ENCODE results near the gene GHRL. TPM values are rescaled to one million over a fixed set of nuclear protein-coding genes. Genes with fewer than 3 reads are reported as not detected.

Gene GHRL
- total RNA-seq, 2 experiments from 2014 or later = 0.32 to 0.42 TPM

DNA sequence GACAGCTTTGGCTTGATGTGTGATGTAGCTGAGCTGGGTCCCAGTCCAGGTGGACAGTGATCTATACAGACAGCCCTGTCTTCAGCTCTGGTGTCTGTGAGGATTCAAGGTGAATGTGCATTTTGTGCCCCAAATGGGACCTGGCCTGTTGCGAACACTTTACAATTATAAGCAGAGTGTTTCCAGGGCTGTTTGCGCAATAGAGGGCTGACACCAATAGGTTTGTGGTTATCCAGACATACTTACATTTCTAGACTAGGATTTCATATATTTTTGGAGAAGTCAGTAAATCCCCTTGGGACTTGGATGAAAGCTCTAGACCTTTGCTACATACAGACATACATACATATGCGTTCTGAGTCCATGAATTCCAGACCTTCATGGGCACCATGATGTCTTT lies 48.7 kb downstream of the GHRL start:
- TF ChIP-seq, protein P1, sequence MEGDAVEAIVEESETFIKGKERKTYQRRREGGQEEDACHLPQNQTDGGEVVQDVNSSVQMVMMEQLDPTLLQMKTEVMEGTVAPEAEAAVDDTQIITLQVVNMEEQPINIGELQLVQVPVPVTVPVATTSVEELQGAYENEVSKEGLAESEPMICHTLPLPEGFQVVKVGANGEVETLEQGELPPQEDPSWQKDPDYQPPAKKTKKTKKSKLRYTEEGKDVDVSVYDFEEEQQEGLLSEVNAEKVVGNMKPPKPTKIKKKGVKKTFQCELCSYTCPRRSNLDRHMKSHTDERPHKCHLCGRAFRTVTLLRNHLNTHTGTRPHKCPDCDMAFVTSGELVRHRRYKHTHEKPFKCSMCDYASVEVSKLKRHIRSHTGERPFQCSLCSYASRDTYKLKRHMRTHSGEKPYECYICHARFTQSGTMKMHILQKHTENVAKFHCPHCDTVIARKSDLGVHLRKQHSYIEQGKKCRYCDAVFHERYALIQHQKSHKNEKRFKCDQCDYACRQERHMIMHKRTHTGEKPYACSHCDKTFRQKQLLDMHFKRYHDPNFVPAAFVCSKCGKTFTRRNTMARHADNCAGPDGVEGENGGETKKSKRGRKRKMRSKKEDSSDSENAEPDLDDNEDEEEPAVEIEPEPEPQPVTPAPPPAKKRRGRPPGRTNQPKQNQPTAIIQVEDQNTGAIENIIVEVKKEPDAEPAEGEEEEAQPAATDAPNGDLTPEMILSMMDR (conservative IDR thresholded peaks at IDR 0.05; ENCODE audit: low read length) = no peak
- TF ChIP-seq EZH2phosphoT487 (IDR thresholded peaks at IDR 0.05; ENCODE audit: borderline replicate concordance, low read depth, low read length) = no peak
- Histone ChIP-seq H3K9me3 (ENCODE audit: low read length) (peaks cover 22% of the 10 kb centered on the region; the same call in 1 of the 2 replicates), H4K20me1 (ENCODE audit: insufficient read depth, low read length) (no peaks in the 10 kb centered on the region), H3K27ac (ENCODE audit: low read depth, low read length, poor library complexity, severe bottlenecking) (no peak overlapping the region), H3K4me3 (ENCODE audit: low read depth, low read length, poor library complexity, severe bottlenecking) (no peak overlapping the region), H3K79me2 (ENCODE audit: insufficient read depth, low read depth, low read length) (peaks cover 4% of the 10 kb centered on the region), H3K9me2 (ENCODE audit: insufficient read depth, low read length) (no peaks in the 10 kb centered on the region), H3K36me3 (ENCODE audit: insufficient read depth, low read length) (peaks cover 7% of the 10 kb centered on the region; the same call in 1 of the 2 replicates), H3K4me2 (ENCODE audit: low read length) (no peak overlapping the region), H3K4me1 (ENCODE audit: insufficient read depth, low read length, poor library complexity, severe bottlenecking) (peaks cover 26% of the 10 kb centered on the region), H2AFZ (ENCODE audit: low read length) (no peak overlapping the region)
- DNase-seq (ENCODE audit: low spot score) = no peak
- POLR2A ChIA-PET = no interaction called here
- CTCF ChIA-PET (ENCODE audit: unreplicated experiment) = interaction anchor here (0.8 kb wide), 1 partner anchor 11 kb away, joined by 4 read pairs; no protein-coding TSS in a partner anchor
- BruUV-seq (replicated peaks) = no TSS peak
- intact Hi-C loops (cut with micrococcal nuclease; ENCODE audit: unreplicated experiment) = no loop called here

DNA sequence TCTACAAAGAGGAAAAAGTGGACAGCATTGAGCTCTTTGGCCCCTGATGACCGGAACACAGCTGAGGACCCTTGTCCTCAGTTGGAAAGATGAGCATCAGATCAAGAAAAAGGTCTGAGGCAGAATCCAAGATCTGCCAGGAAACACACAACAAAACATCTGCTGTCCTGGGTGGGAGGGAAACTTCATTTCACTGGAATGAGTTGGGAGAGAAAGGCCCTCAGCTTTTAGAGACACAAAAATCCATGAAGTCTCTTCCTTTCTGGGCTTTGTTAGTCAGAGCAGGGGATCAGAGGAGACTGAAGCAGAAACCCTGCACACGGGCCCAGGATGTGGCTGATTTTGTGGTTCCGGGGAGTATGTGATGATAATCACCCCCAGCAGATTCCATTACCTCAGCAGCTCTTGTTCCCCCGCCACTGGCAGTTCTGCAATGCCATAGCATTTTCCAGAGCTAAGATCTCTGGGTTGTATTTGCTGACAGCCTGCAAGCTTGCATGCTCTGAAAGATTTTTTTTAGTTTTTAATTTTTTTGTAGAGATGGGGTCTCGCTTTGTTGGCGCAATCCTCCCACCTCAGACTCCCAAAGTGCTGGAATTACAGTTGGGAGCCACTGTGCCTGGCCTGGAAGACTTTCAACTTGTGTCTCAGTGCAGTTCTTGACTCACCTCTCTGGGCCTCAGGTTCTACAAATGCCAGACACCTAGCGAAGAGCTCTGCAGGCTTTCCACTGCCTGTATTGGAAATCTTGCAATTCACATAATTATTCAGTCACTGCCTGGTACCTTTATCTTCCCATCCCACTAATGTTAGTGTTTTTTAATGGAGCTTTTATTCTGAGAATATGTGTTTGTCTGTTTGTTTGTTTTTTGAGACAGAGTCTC lies 50.3 kb downstream of the GHRL start:
- H3K4me2 ChIP-seq (ENCODE audit: low read length) = peak overlapping the region; percentile 26
- peaks cover 5% of the 10 kb centered on the region; the same call in 1 of the 2 replicates for H3K36me3 ChIP-seq (ENCODE audit: insufficient read depth, low read length)
- ChIA-PET POLR2A (interaction anchor here (0.6 to 1.1 kb wide), 4 partner anchors 10 to 504 kb away, joined by 3 to 6 read pairs (median 4); no protein-coding TSS in a partner anchor), CTCF (ENCODE audit: unreplicated experiment) (interaction anchor here (1.1 kb wide), 1 partner anchor 9 kb away, joined by 3 read pairs; no protein-coding TSS in a partner anchor)
- H3K9me2 ChIP-seq (ENCODE audit: insufficient read depth, low read length) = no peaks in the 10 kb centered on the region
- peaks cover 20% of the 10 kb centered on the region for H3K4me1 ChIP-seq (ENCODE audit: insufficient read depth, low read length, poor library complexity, severe bottlenecking)
- TF ChIP-seq EZH2phosphoT487 (IDR thresholded peaks at IDR 0.05; ENCODE audit: borderline replicate concordance, low read depth, low read length) = no peak
- TF ChIP-seq, protein P1 (conservative IDR thresholded peaks at IDR 0.05; ENCODE audit: low read length) = no peak
- peak overlapping the region; percentile 48; the same call in 1 of the 2 replicates for H2AFZ ChIP-seq (ENCODE audit: low read length)
- peaks cover 22% of the 10 kb centered on the region; the same call in 1 of the 2 replicates for H3K9me3 ChIP-seq (ENCODE audit: low read length)
- intact Hi-C loops (cut with micrococcal nuclease; ENCODE audit: unreplicated experiment) = no loop called here
- no TSS peak for BruUV-seq (replicated peaks)
- DNase-seq (ENCODE audit: low spot score) = peak; percentile 50
- no peak overlapping the region for H3K27ac ChIP-seq (ENCODE audit: low read depth, low read length, poor library complexity, severe bottlenecking)
- H3K79me2 ChIP-seq (ENCODE audit: insufficient read depth, low read depth, low read length) = no peaks in the 10 kb centered on the region
- no peaks in the 10 kb centered on the region for H4K20me1 ChIP-seq (ENCODE audit: insufficient read depth, low read length)
- H3K4me3 ChIP-seq (ENCODE audit: low read depth, low read length, poor library complexity, severe bottlenecking) = no peak overlapping the region
